NT2/D1 (cell line): Measurements from ENCODE around the gene PARD3.

Experiments
- SUZ12 ChIP-seq: IDR thresholded peaks from 2 replicates; pipeline ENCODE4 v1.6.1; 2011; ENCODE audit not compliant: insufficient read length, insufficient read depth; ENCODE audit errors: extremely low read depth
- YY1 ChIP-seq: IDR thresholded peaks from 2 replicates; pipeline ENCODE4 v1.6.1; 2011; ENCODE audit not compliant: insufficient read length, insufficient read depth
- ZNF274 ChIP-seq: IDR thresholded peaks from 2 replicates; pipeline ENCODE4 v1.6.1; 2011; ENCODE audit warnings: mild to moderate bottlenecking, low read depth, low read length

GRCh38 chr10:34514290-34514689, 300.8 kb downstream of the PARD3 start:
- TF ChIP-seq YY1 (no peak), ZNF274 (no peak), SUZ12 (no peak)
